ENCODE data around the gene EPO. TPM values are rescaled to one million over a fixed set of nuclear protein-coding genes. Genes with fewer than 3 reads are reported as not detected.

EPO gene
- total and polyA plus RNA-seq, 2 experiments from 2014 or later, result 0.46 TPM; not detected in 1

GRCh38 chr7:100685631-100686145, 34.6 kb upstream of the EPO start:
- DNase-seq (ENCODE audit: low read depth in 1 of 2, low spot score in 1 of 2), result no peak
- no peak for TF ChIP-seq CTCF (IDR thresholded peaks at IDR 0.05; ENCODE audit: low read depth, low read length)
- H3K27me3 ChIP-seq, result no peaks in the 10 kb centered on the region
- H3K36me3 ChIP-seq, result peaks cover 49% of the 10 kb centered on the region
- H3K9me3 ChIP-seq (ENCODE audit: low read depth), result no peaks in the 10 kb centered on the region
- H3K27ac ChIP-seq, result no peak overlapping the region
- H3K4me1 ChIP-seq (ENCODE audit: low read depth), result no peaks in the 10 kb centered on the region
- no peak overlapping the region for H3K4me3 ChIP-seq

GRCh38 chr7:100686201-100686821, 34.0 kb upstream of the EPO start:
- no peak for TF ChIP-seq CTCF (IDR thresholded peaks at IDR 0.05; ENCODE audit: low read depth, low read length)
- H3K36me3 ChIP-seq, result peaks cover 46% of the 10 kb centered on the region
- DNase-seq (ENCODE audit: low read depth in 1 of 2, low spot score in 1 of 2), result no peak

GRCh38 chr7:100686822-100687211, 33.5 kb upstream of the EPO start:
- H3K9me3 ChIP-seq (ENCODE audit: low read depth), result no peaks in the 10 kb centered on the region
- no peaks in the 10 kb centered on the region for H3K27me3 ChIP-seq
- TF ChIP-seq CTCF (IDR thresholded peaks at IDR 0.05; ENCODE audit: low read depth, low read length), result no peak
- H3K27ac ChIP-seq, result no peak overlapping the region
- H3K4me3 ChIP-seq, result no peak overlapping the region
- H3K36me3 ChIP-seq, result peaks cover 40% of the 10 kb centered on the region
- DNase-seq (ENCODE audit: low read depth in 1 of 2, low spot score in 1 of 2), result no peak
- H3K4me1 ChIP-seq (ENCODE audit: low read depth), result peaks cover 6% of the 10 kb centered on the region

More at GRCh38 chr7:100686201-100686821, 34.0 kb upstream of the EPO start:
- H3K4me3 ChIP-seq, result no peak overlapping the region
- H3K4me1 ChIP-seq (ENCODE audit: low read depth), result peaks cover 2% of the 10 kb centered on the region
- H3K9me3 ChIP-seq (ENCODE audit: low read depth), result no peaks in the 10 kb centered on the region
- H3K27me3 ChIP-seq, result no peaks in the 10 kb centered on the region
- no peak overlapping the region for H3K27ac ChIP-seq

- no peak for TF ChIP-seq CTCF (IDR thresholded peaks at IDR 0.05; ENCODE audit: low read depth, low read length)
- Histone ChIP-seq H3K36me3 (peaks cover 39% of the 10 kb centered on the region), H3K9me3 (ENCODE audit: low read depth) (no peaks in the 10 kb centered on the region), H3K4me3 (no peak overlapping the region), H3K27ac (no peak overlapping the region), H3K4me1 (ENCODE audit: low read depth) (peaks cover 10% of the 10 kb centered on the region), H3K27me3 (no peaks in the 10 kb centered on the region)
- DNase-seq (ENCODE audit: low read depth in 1 of 2, low spot score in 1 of 2), result no peak
Observed at GRCh38 chr7:100687261-100687660, 33.0 kb upstream of the EPO start.

- H3K9me3 ChIP-seq (ENCODE audit: low read depth), result no peaks in the 10 kb centered on the region
- H3K27me3 ChIP-seq, result no peaks in the 10 kb centered on the region
- no peak for DNase-seq (ENCODE audit: low read depth in 1 of 2, low spot score in 1 of 2)
- H3K4me3 ChIP-seq, result no peak overlapping the region
- peaks cover 16% of the 10 kb centered on the region for H3K4me1 ChIP-seq (ENCODE audit: low read depth)
- no peak for TF ChIP-seq CTCF (IDR thresholded peaks at IDR 0.05; ENCODE audit: low read depth, low read length)
- H3K36me3 ChIP-seq, result peaks cover 39% of the 10 kb centered on the region
- no peak overlapping the region for H3K27ac ChIP-seq
Observed at GRCh38 chr7:100687751-100688300, 32.4 kb upstream of the EPO start.

Measured in cardiac muscle cell (in vitro differentiated cells and primary cell).